Measurements from ENCODE around the gene CFAP20.

- TF ChIP-seq POLR2A (IDR thresholded peaks at IDR 0.05) = no peak
- TF ChIP-seq, protein P1, sequence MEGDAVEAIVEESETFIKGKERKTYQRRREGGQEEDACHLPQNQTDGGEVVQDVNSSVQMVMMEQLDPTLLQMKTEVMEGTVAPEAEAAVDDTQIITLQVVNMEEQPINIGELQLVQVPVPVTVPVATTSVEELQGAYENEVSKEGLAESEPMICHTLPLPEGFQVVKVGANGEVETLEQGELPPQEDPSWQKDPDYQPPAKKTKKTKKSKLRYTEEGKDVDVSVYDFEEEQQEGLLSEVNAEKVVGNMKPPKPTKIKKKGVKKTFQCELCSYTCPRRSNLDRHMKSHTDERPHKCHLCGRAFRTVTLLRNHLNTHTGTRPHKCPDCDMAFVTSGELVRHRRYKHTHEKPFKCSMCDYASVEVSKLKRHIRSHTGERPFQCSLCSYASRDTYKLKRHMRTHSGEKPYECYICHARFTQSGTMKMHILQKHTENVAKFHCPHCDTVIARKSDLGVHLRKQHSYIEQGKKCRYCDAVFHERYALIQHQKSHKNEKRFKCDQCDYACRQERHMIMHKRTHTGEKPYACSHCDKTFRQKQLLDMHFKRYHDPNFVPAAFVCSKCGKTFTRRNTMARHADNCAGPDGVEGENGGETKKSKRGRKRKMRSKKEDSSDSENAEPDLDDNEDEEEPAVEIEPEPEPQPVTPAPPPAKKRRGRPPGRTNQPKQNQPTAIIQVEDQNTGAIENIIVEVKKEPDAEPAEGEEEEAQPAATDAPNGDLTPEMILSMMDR (IDR thresholded peaks at IDR 0.05) = no peak
These were observed 32.9 kb downstream of the CFAP20 start for GRCh38 chr16:58096249-58096648.

All from suprapubic skin (tissue), 3 donors.